Activated naive CD8-positive, alpha-beta T cell treated with anti-CD3 and anti-CD28 coated beads, Interleukin-2, amount 50 U/mL, for 24 hours (primary cell): ENCODE data around the gene DUS2.
"Not testable (repeated sequence)": the region's sequence is repeated elsewhere in the genome, so short reads cannot be mapped to it uniquely, and the experiment has no call there.

Source experiments
- ATAC-seq: fragments of 150-1000 bp; cut with Tn5 transposase; one replicate; pipeline ENCODE4 v1.10.0; 2021
- DNase-seq: peaks from one replicate; pipeline ENCODE4 v3.0.0; 2021
- H3K27ac Mint-ChIP-seq: one replicate; pipeline ENCODE4 v1.8.0; 2021; ENCODE audit warnings: mild to moderate bottlenecking, mixed read lengths
- H3K27me3 Mint-ChIP-seq: one replicate; pipeline ENCODE4 v1.8.0; 2021; ENCODE audit warnings: mixed read lengths
- H3K36me3 Mint-ChIP-seq: one replicate; pipeline ENCODE4 v1.8.0; 2021; ENCODE audit warnings: low read depth, mixed read lengths
- H3K4me1 Mint-ChIP-seq: one replicate; pipeline ENCODE4 v1.8.0; 2021; ENCODE audit warnings: mixed read lengths
- H3K4me3 Mint-ChIP-seq: one replicate; pipeline ENCODE4 v1.8.0; 2021; ENCODE audit warnings: mild to moderate bottlenecking, moderate library complexity, mixed read lengths
- H3K9me3 Mint-ChIP-seq: one replicate; pipeline ENCODE4 v1.8.0; 2021; ENCODE audit warnings: mixed read lengths

Gene DUS2

DNA sequence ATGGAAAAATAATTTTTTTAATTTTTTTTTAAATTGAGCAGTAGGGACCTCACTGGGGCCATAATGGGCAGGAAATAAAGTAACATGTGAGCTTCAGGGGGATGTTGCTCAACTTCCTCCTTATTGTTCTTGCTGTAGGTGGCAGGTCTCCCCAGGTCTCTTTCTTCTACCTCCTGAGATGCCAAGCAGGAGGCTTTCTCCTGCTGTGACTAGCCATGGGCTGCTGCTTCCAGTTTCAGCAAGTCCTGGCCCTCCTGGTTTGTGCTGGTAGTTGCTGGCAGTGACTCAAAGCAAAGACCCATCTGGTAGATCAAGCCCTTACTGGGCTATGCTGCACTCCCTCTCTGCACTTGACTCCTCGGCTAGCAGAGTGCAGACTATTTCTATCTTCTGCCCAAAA is 9.6 kb upstream of the DUS2 start:
- ATAC-seq (no peak), DNase-seq (no peak)
- Mint-ChIP-seq H3K27me3 (no peaks in the 10 kb centered on the region), H3K4me3 (no peak overlapping the region), H3K9me3 (no peaks in the 10 kb centered on the region), H3K4me1 (peaks cover 14% of the 10 kb centered on the region), H3K36me3 (no peaks in the 10 kb centered on the region), H3K27ac (no peak overlapping the region)

DNA sequence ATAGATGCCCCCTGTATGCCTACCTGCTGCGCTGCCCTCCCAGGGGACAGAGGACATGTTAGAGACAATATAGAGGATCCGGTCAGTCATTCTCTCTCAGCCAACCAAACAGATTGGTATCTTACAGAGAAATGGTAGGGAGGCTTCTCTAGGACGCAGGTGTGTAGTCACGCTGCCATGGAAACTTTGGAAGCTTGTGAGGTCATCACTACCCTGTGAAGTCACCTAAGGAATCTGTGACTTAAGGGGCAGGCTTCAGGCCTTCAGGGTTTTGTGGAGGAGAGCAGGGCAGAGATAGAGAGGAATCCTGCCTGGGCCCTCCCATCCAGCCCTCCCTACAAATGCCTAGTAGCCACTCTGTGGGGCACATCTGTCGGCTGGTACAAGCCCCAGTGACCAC is 7.4 kb upstream of the DUS2 start, which contains the start of gene DPEP2NB:
Gene DPEP2NB (minus strand): TSS at position 231 of the 400 bp plus-strand sequence. CDS start 141 bp downstream, at position 90.
- no peak within 1 kb of the TSS for H3K27ac Mint-ChIP-seq
- peaks cover 2% of the 10 kb centered on the region for H3K36me3 Mint-ChIP-seq
- H3K9me3 Mint-ChIP-seq: no peaks in the 10 kb centered on the region
- no peak within 1 kb of the TSS for H3K4me3 Mint-ChIP-seq
- DNase-seq: no peak
- peaks cover 14% of the 10 kb centered on the region for H3K4me1 Mint-ChIP-seq
- H3K27me3 Mint-ChIP-seq: no peaks in the 10 kb centered on the region
- ATAC-seq: no peak

DNA sequence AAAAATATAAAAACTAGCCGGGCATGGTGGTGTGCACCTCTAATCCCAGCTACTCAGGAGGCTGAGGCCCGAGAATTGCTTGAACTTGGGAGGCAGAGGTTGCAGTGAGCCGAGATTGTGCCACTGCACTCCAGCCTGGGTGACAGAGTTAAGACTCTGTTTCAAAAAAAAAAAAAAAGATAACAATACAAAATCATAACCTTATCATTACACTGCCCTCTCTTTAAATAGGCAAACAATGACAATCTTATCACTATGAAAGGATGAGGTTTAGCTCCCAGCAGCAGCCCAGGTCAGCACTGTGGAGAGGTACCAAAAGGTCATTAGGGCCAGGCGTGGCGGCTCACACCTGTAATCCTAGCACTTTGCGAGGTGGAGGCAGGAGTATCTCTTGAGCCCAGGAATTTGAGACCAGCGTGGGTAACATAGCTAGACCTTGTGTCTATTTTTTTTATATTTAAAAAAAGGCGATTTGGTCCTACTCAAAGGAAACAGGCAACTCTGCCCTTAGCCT is 3.9 kb upstream of the DUS2 start:
- Mint-ChIP-seq H3K27ac (no peak overlapping the region), H3K36me3 (peaks cover 19% of the 10 kb centered on the region), H3K4me3 (no peak overlapping the region), H3K4me1 (peaks cover 28% of the 10 kb centered on the region), H3K9me3 (no peaks in the 10 kb centered on the region), H3K27me3 (peaks cover 2% of the 10 kb centered on the region)
- no peak for ATAC-seq
- DNase-seq: no peak

- no peak for ATAC-seq
- peak overlapping the region; percentile 97 for H3K27ac Mint-ChIP-seq
- peaks cover 34% of the 10 kb centered on the region for H3K4me1 Mint-ChIP-seq
- peaks cover 33% of the 10 kb centered on the region for H3K36me3 Mint-ChIP-seq
- peaks cover 2% of the 10 kb centered on the region for H3K27me3 Mint-ChIP-seq
- DNase-seq: no peak
- H3K4me3 Mint-ChIP-seq: peak overlapping the region; percentile 95
- H3K9me3 Mint-ChIP-seq: no peaks in the 10 kb centered on the region
Measured at GRCh38 chr16:68021490-68021889, 1.6 kb upstream of the DUS2 start.

DNA sequence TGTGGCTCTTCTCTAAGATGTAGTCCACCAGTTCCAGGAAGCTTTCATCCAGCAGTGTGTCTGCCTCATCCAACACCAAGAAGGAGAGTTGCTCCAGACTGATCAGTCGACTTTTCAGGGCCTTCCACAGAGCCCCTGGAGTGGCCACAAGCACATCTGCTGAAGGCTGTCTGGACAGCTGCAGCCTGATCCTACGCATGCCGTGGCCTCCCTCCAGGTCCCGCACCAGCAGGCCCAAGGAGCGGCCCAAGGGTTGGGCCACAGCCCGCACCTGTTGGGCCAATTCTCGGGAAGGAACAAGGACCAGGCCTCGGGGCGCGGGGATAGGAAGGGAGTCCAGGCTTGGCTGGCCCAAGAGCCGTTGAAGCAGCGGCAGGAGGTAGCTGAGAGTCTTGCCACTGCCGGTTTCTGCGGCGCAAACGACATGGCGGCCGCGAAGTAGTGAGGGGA is 781 bp upstream of the DUS2 start:
- Mint-ChIP-seq H3K36me3 (peaks cover 40% of the 10 kb centered on the region), H3K4me1 (peaks cover 34% of the 10 kb centered on the region), H3K27ac (peak overlapping the region; percentile 97), H3K9me3 (no peaks in the 10 kb centered on the region), H3K4me3 (peak overlapping the region; percentile 95), H3K27me3 (peaks cover 2% of the 10 kb centered on the region)
- DNase-seq (no peak), ATAC-seq (peak; percentile 5)

DNA sequence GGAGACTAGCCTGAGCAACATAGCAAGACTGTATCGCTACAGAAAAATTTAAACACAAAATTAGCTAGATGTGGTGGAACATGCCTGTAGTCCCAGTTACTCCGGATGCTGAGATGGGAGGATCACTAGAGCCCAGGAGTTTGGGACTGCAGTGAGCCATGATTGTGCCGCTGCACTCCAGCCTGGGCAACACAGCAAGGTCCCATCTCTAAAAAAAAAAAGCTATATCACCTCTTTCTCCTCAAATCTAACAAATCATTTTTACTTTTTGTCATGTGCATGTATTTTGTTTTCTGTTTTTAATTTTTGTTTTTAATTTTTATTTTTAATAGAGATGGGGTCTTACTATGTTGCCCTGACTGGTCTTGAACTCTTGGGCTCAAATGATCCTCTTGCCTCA is 5.9 kb downstream of the DUS2 start:
- Mint-ChIP-seq H3K36me3 (peaks cover 40% of the 10 kb centered on the region), H3K4me1 (peaks cover 20% of the 10 kb centered on the region), H3K27me3 (no peaks in the 10 kb centered on the region), H3K27ac (no peak overlapping the region), H3K4me3 (no peak overlapping the region), H3K9me3 (no peaks in the 10 kb centered on the region)
- no peak for DNase-seq
- no peak for ATAC-seq

GRCh38 chr16:68030108-68030507 is 7.0 kb downstream of the DUS2 start:
- H3K36me3 Mint-ChIP-seq: peaks cover 42% of the 10 kb centered on the region
- ATAC-seq: not testable (repeated sequence)

GRCh38 chr16:68031951-68032350 is 8.9 kb downstream of the DUS2 start:
- no peak overlapping the region for H3K4me3 Mint-ChIP-seq
- no peak overlapping the region for H3K27ac Mint-ChIP-seq
- H3K27me3 Mint-ChIP-seq: no peaks in the 10 kb centered on the region
- ATAC-seq (peak; percentile 90), DNase-seq (no peak)
- H3K36me3 Mint-ChIP-seq: peaks cover 31% of the 10 kb centered on the region
- peaks cover 13% of the 10 kb centered on the region for H3K4me1 Mint-ChIP-seq
- H3K9me3 Mint-ChIP-seq: no peaks in the 10 kb centered on the region

More at GRCh38 chr16:68030108-68030507, 7.0 kb downstream of the DUS2 start:
- H3K27ac Mint-ChIP-seq, H3K9me3 Mint-ChIP-seq, H3K4me3 Mint-ChIP-seq, DNase-seq, H3K27me3 Mint-ChIP-seq: not testable (repeated sequence)
- peaks cover 14% of the 10 kb centered on the region for H3K4me1 Mint-ChIP-seq

DNA sequence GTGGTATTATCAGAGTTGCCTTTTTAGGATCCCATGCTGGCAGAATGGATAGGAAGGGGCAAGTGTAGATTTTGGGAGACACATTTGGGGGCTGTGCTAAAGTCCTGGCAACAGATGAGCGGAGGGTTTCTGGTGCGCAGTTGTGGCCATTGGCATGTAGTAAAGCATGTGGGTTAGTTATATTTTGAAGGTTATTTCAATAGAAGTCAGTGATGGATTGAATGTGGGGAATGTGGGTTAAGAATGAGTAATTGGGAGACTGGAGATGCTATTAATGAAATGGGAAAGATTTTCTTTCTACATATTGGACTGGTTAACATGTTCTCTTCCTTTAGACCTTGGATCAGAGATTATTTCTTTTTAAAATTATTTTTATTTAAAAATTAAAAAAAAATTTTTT is 10.0 kb downstream of the DUS2 start:
- Mint-ChIP-seq H3K4me1 (peaks cover 18% of the 10 kb centered on the region), H3K27me3 (no peaks in the 10 kb centered on the region), H3K27ac (no peak overlapping the region), H3K36me3 (peaks cover 19% of the 10 kb centered on the region), H3K4me3 (no peak overlapping the region), H3K9me3 (no peaks in the 10 kb centered on the region)
- ATAC-seq (no peak), DNase-seq (no peak)

DNA sequence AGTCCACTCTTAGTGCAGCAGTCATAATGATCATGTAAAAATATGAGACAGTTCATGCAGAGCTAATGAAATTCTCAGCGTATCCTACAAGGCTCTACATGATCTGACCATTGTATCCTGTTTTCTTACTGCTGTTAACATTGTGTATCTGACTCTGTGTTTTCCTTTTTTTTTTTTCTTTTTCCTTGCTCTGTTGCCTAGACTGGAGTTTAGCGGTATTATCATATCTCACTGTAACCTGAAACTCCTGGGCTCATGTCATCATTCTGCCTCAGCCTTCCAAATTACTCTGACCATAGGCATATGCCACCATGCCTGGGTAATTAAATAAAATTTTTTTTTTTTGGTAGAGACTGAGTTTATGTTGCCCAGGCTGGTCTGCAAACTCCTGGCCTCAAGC is 12.1 kb downstream of the DUS2 start:
- peaks cover 19% of the 10 kb centered on the region for H3K36me3 Mint-ChIP-seq
- no peaks in the 10 kb centered on the region for H3K27me3 Mint-ChIP-seq
- ATAC-seq (no peak), DNase-seq (no peak)
- H3K9me3 Mint-ChIP-seq: no peaks in the 10 kb centered on the region
- no peak overlapping the region for H3K27ac Mint-ChIP-seq
- H3K4me1 Mint-ChIP-seq: peaks cover 24% of the 10 kb centered on the region
- no peak overlapping the region for H3K4me3 Mint-ChIP-seq

GRCh38 chr16:68037841-68038597 is 14.9 kb downstream of the DUS2 start:
- H3K4me1 Mint-ChIP-seq: peaks cover 19% of the 10 kb centered on the region
- DNase-seq: no peak
- peaks cover 23% of the 10 kb centered on the region for H3K36me3 Mint-ChIP-seq
- H3K9me3 Mint-ChIP-seq: no peaks in the 10 kb centered on the region
- no peak for ATAC-seq
- H3K27ac Mint-ChIP-seq: no peak overlapping the region
- H3K27me3 Mint-ChIP-seq: no peaks in the 10 kb centered on the region
- H3K4me3 Mint-ChIP-seq: no peak overlapping the region

- ATAC-seq: peak; percentile 99
- Mint-ChIP-seq H3K4me3 (no peak overlapping the region), H3K36me3 (peaks cover 21% of the 10 kb centered on the region), H3K9me3 (no peaks in the 10 kb centered on the region), H3K27ac (peak overlapping the region; percentile 3), H3K27me3 (no peaks in the 10 kb centered on the region), H3K4me1 (peaks cover 19% of the 10 kb centered on the region)
- DNase-seq: peak; percentile 91
Measured at GRCh38 chr16:68040506-68041288, 17.6 kb downstream of the DUS2 start.

DNA sequence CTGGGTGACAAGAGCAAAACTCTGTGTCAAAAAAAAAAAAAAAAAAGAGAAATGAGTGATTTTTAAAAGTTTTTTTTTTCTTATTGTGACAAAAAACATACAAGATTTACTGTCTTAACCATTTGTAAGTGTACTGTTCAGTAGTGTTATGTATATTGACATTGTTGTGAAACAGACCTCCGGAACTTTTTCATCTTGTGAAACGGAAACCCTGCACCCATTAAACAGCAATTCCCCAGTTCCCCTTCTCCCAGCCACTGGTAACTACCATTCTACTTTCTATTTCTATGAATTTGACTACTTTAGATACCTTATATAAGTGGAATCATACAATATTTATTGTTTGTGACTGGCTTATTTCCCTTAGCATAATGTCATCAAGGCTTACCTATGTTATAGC is 18.7 kb downstream of the DUS2 start:
- ATAC-seq: no peak
- H3K4me1 Mint-ChIP-seq: peaks cover 16% of the 10 kb centered on the region
- no peaks in the 10 kb centered on the region for H3K27me3 Mint-ChIP-seq
- no peaks in the 10 kb centered on the region for H3K9me3 Mint-ChIP-seq
- DNase-seq: no peak
- H3K4me3 Mint-ChIP-seq: no peak overlapping the region
- H3K27ac Mint-ChIP-seq: no peak overlapping the region
- peaks cover 26% of the 10 kb centered on the region for H3K36me3 Mint-ChIP-seq

DNA sequence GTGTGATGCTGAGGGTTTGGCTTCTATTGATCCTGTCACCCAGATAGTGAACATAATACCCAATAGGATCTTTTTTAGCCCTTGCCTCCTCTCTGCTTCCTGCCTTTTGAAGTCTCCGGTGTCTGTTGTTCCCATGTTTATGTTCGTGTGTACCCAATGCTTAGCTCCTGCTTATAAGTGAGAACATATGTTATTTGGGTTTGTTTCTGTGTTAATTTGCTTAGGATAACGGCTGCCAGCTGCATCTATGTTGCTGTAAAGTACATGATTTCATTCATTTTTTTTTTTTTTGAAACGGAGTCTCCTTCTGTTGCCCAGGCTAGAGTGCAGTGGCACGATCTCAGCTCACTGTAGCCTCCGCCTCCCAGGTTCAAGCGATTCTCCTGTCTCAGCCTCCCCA is 23.0 kb downstream of the DUS2 start:
- Mint-ChIP-seq H3K27ac (no peak overlapping the region), H3K36me3 (peaks cover 39% of the 10 kb centered on the region), H3K4me1 (no peaks in the 10 kb centered on the region), H3K9me3 (no peaks in the 10 kb centered on the region), H3K27me3 (no peaks in the 10 kb centered on the region), H3K4me3 (no peak overlapping the region)
- DNase-seq: no peak
- no peak for ATAC-seq

- Mint-ChIP-seq H3K9me3 (no peaks in the 10 kb centered on the region), H3K27ac (no peak overlapping the region), H3K36me3 (peaks cover 43% of the 10 kb centered on the region), H3K4me1 (no peaks in the 10 kb centered on the region), H3K27me3 (no peaks in the 10 kb centered on the region), H3K4me3 (no peak overlapping the region)
- DNase-seq (no peak), ATAC-seq (no peak)
Measured at GRCh38 chr16:68047987-68048386, 24.9 kb downstream of the DUS2 start.
